ENCODE measurements around the gene ATG2A.

The ATG2A gene

DNA sequence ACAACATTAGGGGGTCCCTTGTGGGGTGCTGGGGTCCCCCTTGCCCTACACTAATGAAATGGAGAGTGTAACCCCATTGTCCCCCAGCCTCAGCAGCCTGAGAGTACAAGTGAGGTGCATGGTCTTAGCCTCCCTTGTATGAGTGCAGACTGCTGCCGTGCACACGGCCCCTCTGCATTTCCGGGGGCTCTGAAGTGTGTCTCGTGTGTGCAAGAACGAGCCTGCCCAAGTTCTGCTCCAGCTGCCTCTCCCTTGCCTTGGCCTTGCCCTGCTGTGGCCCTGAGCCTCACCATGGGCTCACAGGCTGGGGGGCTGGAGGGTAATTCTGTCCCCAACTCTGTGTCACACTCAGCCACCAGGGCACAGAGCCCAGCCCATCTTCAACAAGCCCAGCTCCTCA is 33.4 kb downstream of the ATG2A start:
- H3K4me3 ChIP-seq (ENCODE audit: low read length): no peak overlapping the region
- no peaks in the 10 kb centered on the region for H3K27me3 ChIP-seq (ENCODE audit: insufficient read depth, low read length)
- no peak overlapping the region for H3K9ac ChIP-seq (ENCODE audit: low read depth, low read length)
- H3K9me3 ChIP-seq (ENCODE audit: insufficient read depth, low read depth, low read length): no peaks in the 10 kb centered on the region
- no peaks in the 10 kb centered on the region for H3K36me3 ChIP-seq (ENCODE audit: insufficient read depth, low read length)
- peaks cover 11% of the 10 kb centered on the region for H3K4me1 ChIP-seq (ENCODE audit: insufficient read depth, low read length)
- 93% methylated on average over 5 of the region's 5 CpGs for WGBS
- no peak overlapping the region for H3K27ac ChIP-seq (ENCODE audit: low read depth, low read length)

DNA sequence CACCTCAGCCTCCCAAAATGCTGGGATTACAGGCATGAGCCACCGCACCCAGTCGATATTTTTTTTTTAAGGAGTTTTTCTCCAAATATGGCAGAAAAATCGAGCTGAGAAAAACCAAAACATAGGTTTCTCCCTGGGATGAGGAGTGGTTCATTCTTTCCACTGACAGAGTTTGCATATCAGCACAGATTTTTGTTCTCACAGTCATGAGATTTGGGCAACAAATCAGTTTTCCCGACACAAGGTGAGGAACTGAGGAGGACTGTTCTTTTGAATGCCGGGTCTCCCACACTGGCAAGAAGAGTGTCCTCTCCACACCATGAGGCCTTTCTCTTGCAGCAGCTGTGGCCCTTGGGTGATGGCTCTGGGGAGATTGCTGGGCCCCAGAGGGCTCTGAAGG is 34.8 kb downstream of the ATG2A start:
- no peak overlapping the region for H3K27ac ChIP-seq (ENCODE audit: low read depth, low read length)
- WGBS: 93% methylated on average over 5 of the region's 5 CpGs
- H3K4me1 ChIP-seq (ENCODE audit: insufficient read depth, low read length): peaks cover 8% of the 10 kb centered on the region
- H3K4me3 ChIP-seq (ENCODE audit: low read length): no peak overlapping the region
- H3K36me3 ChIP-seq (ENCODE audit: insufficient read depth, low read length): no peaks in the 10 kb centered on the region
- H3K9me3 ChIP-seq (ENCODE audit: insufficient read depth, low read depth, low read length): no peaks in the 10 kb centered on the region
- H3K9ac ChIP-seq (ENCODE audit: low read depth, low read length): no peak overlapping the region
- H3K27me3 ChIP-seq (ENCODE audit: insufficient read depth, low read length): 0 out of 2 replicates have a peak, but pooled peaks cover 6% of the 10 kb centered on the region

DNA sequence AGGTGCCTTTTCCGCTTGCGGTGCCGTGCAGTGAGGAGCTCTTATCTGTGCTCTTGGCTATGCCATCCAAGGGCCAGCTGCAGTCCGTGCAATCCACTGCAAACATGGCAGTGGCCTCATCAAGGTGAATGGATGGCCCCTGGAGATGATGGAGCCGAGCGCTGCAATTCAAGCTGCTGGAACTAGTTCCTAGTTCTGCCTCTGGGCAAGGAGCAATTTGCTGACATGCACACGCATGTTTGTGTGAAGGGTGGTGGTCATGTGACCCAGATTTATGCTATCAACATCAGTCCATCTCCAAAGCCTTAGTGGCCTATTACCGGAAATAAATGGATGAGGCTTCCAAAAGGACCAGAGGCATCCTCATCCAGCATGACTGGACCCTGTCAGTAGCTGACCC is 35.5 kb downstream of the ATG2A start:
- no peak overlapping the region for H3K4me3 ChIP-seq (ENCODE audit: low read length)
- H3K9ac ChIP-seq (ENCODE audit: low read depth, low read length): no peak overlapping the region
- no peaks in the 10 kb centered on the region for H3K9me3 ChIP-seq (ENCODE audit: insufficient read depth, low read depth, low read length)
- H3K36me3 ChIP-seq (ENCODE audit: insufficient read depth, low read length): no peaks in the 10 kb centered on the region
- H3K4me1 ChIP-seq (ENCODE audit: insufficient read depth, low read length): peaks cover 15% of the 10 kb centered on the region
- H3K27ac ChIP-seq (ENCODE audit: low read depth, low read length): no peak overlapping the region
- 94% methylated on average over 8 of the region's 8 CpGs for WGBS
- H3K27me3 ChIP-seq (ENCODE audit: insufficient read depth, low read length): 0 out of 2 replicates have a peak, but pooled peaks cover 6% of the 10 kb centered on the region

DNA sequence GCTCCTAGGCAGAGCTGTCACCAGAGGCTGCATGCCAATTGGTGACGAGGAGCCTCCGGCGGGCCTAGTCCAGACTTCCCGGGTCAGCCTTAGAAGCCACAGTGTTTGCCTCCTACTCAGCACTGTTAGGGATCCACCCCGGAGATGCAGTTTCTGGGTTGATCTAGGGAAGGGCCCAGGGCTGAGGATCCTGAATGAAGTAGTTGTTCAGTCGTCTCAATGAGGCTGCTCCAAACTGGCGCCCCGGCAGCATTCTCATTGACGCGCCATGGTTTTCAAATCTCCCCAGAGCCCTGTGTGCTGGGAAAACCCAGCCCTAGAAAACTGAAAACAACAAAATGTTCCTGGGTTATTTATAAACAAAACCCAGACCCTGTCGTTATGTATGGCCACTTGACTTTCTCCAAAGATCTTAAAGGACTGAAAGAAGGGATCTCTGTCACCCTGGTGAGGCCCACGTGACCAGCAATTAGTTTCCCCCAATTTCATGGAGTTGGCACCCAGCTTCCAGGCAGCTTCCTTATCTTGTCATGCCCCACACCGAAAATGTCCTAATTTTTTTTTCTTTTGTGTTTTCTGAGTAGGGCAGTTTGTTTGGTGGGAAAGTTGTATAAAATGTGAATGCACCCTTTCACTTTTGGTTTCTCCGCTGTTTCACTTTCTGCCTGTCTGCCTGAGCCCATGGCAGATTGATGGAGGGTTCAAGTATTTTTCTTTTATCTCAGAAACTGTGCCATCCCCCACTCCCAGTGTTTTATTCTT is 36.6 kb downstream of the ATG2A start:
- Histone ChIP-seq H3K4me1 (ENCODE audit: insufficient read depth, low read length) (peaks cover 16% of the 10 kb centered on the region), H3K9ac (ENCODE audit: low read depth, low read length) (no peak overlapping the region), H3K27ac (ENCODE audit: low read depth, low read length) (no peak overlapping the region)

DNA sequence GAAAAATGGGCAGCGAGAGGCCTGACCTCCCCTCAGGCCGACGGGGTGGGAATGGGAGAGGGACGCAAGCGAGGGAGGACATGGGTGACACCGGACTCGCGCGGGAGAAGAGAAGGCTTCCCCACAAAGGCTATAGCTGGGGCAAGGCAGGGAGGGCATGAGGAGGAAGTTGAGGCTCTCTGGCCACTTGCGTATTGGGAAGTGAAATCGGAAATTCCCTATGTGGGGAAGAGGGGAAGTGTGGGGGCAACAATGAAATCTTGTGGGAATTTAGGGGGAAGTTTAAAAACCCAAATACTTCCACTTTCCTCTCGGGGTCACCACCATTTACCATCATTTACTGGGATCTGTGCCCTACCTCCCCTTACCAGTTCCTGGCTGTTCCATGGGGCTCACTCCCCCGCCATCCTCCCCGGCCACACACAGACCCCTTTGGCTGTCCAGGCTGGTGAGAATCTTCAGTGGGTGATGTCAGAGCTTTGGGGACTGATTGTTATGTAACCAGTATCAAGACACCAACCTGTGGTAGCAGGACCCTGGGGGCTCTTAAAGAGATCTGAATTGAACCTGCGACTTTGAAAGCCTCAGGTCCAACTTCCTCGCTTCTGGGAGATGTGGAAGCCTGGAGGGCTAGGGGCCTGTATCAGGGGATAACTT is 37.6 kb downstream of the ATG2A start:
- Histone ChIP-seq H3K27me3 (ENCODE audit: insufficient read depth, low read length) (0 out of 2 replicates have a peak, but pooled peaks cover 6% of the 10 kb centered on the region), H3K4me3 (ENCODE audit: low read length) (peak overlapping the region; percentile 97), H3K9ac (ENCODE audit: low read depth, low read length) (peak overlapping the region; percentile 94), H3K27ac (ENCODE audit: low read depth, low read length) (peak overlapping the region; percentile 79), H3K36me3 (ENCODE audit: insufficient read depth, low read length) (0 out of 2 replicates have a peak, but pooled peaks cover 5% of the 10 kb centered on the region), H3K9me3 (ENCODE audit: insufficient read depth, low read depth, low read length) (no peaks in the 10 kb centered on the region), H3K4me1 (ENCODE audit: insufficient read depth, low read length) (peaks cover 16% of the 10 kb centered on the region)
- WGBS: 25% methylated on average over 15 of the region's 16 CpGs

More for the DNA sequence above, 36.6 kb downstream of the ATG2A start:
- Histone ChIP-seq H3K36me3 (ENCODE audit: insufficient read depth, low read length) (no peaks in the 10 kb centered on the region), H3K27me3 (ENCODE audit: insufficient read depth, low read length) (0 out of 2 replicates have a peak, but pooled peaks cover 6% of the 10 kb centered on the region), H3K4me3 (ENCODE audit: low read length) (no peak overlapping the region), H3K9me3 (ENCODE audit: insufficient read depth, low read depth, low read length) (no peaks in the 10 kb centered on the region)
- WGBS: 88% methylated on average over 14 of the region's 14 CpGs

DNA sequence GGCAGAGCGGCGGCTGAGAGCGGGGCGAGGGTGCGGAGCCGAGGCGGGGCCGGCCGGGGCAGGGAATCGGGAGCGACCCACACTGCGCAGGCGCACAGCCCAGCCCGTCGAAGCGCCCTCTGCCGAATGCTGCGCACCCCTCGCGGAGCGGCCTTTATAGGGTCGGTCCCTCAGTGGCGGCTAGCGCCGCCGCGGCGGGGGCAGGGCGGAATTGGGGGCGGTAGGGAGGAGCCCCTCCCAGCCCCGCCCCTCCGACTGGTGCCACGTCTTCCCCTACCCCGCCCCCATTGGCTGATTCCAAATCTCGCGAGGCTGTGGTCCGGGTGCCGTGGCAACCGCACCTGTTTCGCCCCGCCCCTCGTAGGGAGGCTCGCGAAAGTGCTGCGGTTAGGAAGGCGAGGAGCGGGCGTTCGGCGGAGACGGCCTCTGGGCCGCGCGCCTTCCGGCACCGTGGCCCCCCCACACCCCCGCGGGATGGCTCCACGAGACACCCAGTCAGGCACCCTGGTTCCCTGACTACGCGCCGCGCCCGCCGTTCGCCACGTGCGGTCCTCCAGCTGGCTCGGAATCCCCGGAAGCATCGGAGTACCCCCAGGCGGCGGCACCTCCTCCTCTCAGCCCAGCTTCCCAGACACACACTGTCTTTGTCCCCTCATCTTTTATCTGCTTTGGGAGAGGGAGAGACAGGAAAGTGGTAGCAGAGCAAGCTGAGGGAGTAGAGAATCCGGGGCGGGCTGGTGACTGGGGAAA is 38.3 kb downstream of the ATG2A start, which contains the start of gene EHD1:
EHD1 (minus strand) TSS at position 128 of the 750 bp plus-strand sequence. CDS start 157 bp downstream, outside the sequence.
- WGBS: under 1% methylated on average over 75 of the region's 75 CpGs
- peaks cover 16% of the 10 kb centered on the region for H3K4me1 ChIP-seq (ENCODE audit: insufficient read depth, low read length)

DNA sequence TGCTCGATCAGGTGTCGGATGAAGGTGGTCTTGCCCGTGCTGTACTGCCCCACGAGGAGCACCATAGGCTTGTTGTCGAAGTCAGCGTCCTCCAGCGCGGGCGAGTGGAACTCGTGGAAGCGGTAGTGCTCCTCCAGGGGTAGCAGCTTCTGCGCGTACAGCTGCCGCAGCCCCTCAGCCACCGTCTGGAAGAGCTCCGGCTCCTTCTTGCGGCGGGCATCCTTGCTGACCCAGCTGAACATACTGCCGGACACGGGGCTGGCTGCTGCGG is 38.9 kb downstream of the ATG2A start:
- Histone ChIP-seq H3K36me3 (ENCODE audit: insufficient read depth, low read length) (peaks cover 12% of the 10 kb centered on the region; the same call in 1 of the 2 replicates), H3K4me3 (ENCODE audit: low read length) (peak overlapping the region; percentile 98), H3K27ac (ENCODE audit: low read depth, low read length) (no peak overlapping the region), H3K9ac (ENCODE audit: low read depth, low read length) (peak overlapping the region; percentile 74), H3K27me3 (ENCODE audit: insufficient read depth, low read length) (0 out of 2 replicates have a peak, but pooled peaks cover 6% of the 10 kb centered on the region), H3K4me1 (ENCODE audit: insufficient read depth, low read length) (peaks cover 16% of the 10 kb centered on the region), H3K9me3 (ENCODE audit: insufficient read depth, low read depth, low read length) (no peaks in the 10 kb centered on the region)
- WGBS: under 1% methylated on average over 21 of the region's 21 CpGs

More for the DNA sequence above, 38.3 kb downstream of the ATG2A start, which contains the start of gene EHD1:
- Histone ChIP-seq H3K4me3 (ENCODE audit: low read length) (peak within 1 kb of the TSS; percentile 98), H3K36me3 (ENCODE audit: insufficient read depth, low read length) (0 out of 2 replicates have a peak, but pooled peaks cover 8% of the 10 kb centered on the region), H3K27me3 (ENCODE audit: insufficient read depth, low read length) (0 out of 2 replicates have a peak, but pooled peaks cover 6% of the 10 kb centered on the region), H3K27ac (ENCODE audit: low read depth, low read length) (peak within 1 kb of the TSS; percentile 79), H3K9me3 (ENCODE audit: insufficient read depth, low read depth, low read length) (no peaks in the 10 kb centered on the region), H3K9ac (ENCODE audit: low read depth, low read length) (peak within 1 kb of the TSS; percentile 94)

DNA sequence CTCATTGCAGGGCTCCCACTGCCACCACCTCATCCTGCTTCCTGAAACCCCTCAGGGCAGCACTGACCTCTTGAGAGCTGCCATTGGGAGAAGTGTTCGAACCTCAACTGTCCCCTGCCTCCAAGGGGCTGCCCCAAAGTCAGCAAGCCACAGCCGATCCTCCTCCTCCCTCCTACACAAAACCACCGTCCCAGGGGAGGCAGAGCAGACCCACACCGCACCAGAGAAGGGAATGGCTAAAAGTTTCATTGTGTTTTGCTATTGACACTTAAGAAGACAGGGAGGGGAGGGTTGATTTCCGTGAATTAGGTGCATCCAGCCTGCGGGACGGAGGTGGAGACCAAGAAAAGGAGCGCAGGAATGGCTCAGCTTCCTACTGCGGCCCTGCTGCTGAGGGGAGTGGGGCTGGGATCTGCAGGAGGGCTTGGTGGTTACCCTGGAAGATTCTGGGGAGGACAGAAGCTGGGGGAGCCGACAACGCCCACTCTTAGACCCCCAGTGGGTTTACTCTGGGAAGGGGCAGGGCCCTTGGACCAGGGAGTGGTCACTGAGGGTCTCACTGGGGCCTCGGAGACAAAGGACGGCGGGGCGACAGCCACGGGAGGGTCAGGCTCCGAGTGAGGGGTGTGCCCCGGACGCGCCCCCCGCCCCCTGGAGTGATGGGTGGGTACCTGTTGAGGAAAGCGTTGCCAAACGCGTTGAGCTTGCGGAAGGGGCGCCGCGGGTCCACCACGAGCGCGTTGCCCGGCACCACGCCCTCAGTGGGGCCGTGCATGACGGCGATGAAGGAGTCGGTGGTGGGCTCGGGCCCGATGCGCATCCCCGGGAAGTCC is 39.4 kb downstream of the ATG2A start:
- Histone ChIP-seq H3K4me1 (ENCODE audit: insufficient read depth, low read length) (peaks cover 16% of the 10 kb centered on the region), H3K9ac (ENCODE audit: low read depth, low read length) (peak overlapping the region; percentile 74), H3K27ac (ENCODE audit: low read depth, low read length) (no peak overlapping the region), H3K9me3 (ENCODE audit: insufficient read depth, low read depth, low read length) (no peaks in the 10 kb centered on the region), H3K4me3 (ENCODE audit: low read length) (peak overlapping the region; percentile 98), H3K36me3 (ENCODE audit: insufficient read depth, low read length) (peaks cover 17% of the 10 kb centered on the region; the same call in 1 of the 2 replicates), H3K27me3 (ENCODE audit: insufficient read depth, low read length) (0 out of 2 replicates have a peak, but pooled peaks cover 6% of the 10 kb centered on the region)
- 4% methylated on average over 41 of the region's 41 CpGs for WGBS

DNA sequence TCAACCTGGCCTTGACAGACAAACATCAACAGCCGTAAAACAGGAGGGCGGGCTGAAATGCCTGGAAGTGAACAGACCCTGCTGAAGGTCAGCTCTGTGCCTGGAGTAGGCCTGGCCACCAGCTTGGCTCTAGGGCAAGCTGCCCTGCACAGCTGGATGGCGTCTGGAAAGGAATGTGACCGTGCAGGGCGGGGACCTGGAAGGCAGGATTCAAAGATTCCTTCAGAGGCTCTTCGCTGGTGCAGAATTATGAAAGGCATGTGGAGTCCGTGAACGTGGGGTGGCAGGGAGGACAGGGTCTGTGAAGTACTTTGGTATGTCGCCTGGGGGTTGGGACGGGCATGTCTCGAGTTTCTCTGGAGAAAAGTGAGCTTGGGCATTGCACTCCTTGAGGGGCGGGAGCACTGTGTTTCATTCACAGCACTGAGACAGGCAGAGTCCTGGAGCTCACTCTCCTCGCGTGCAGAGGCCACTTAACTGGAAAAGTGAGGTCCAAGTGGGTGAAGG is 40.1 kb downstream of the ATG2A start:
- no peaks in the 10 kb centered on the region for H3K9me3 ChIP-seq (ENCODE audit: insufficient read depth, low read depth, low read length)
- peak overlapping the region; percentile 74; the same call in 1 of the 2 replicates for H3K9ac ChIP-seq (ENCODE audit: low read depth, low read length)
- H3K27ac ChIP-seq (ENCODE audit: low read depth, low read length): no peak overlapping the region
- 0 out of 2 replicates have a peak, but pooled peaks cover 6% of the 10 kb centered on the region for H3K27me3 ChIP-seq (ENCODE audit: insufficient read depth, low read length)
- H3K4me1 ChIP-seq (ENCODE audit: insufficient read depth, low read length): peaks cover 16% of the 10 kb centered on the region
- H3K36me3 ChIP-seq (ENCODE audit: insufficient read depth, low read length): peaks cover 19% of the 10 kb centered on the region; the same call in 1 of the 2 replicates
- 53% methylated on average over 14 of the region's 14 CpGs for WGBS
- peak overlapping the region; percentile 98 for H3K4me3 ChIP-seq (ENCODE audit: low read length)

DNA sequence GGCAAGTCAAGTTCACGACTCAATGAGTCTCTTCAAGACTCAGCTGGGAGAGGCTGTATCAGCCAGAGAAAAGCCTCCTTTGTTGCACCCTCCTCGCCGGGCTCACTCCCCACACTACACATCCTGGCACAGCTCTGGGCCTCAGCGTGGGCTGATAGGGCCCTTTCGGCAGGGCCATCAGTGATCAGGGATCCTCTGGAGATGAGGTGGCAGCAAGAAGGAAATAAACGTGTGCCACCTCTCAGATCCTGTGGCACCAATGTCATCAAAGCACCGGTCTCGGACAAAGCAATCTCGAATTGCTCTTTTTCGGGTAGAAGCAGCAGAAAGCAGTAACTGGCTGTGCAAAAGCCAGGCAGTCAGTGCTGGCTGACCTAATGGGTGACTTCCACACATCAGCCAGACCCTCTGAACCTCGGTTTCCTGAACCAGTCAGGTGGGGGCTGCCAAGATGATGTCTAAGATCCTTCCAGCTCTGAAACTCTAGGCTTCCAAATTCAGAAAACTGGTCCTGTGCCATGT is 40.7 kb downstream of the ATG2A start:
- H3K9ac ChIP-seq (ENCODE audit: low read depth, low read length): no peak overlapping the region

More for the DNA sequence above, 40.7 kb downstream of the ATG2A start:
- Histone ChIP-seq H3K27ac (ENCODE audit: low read depth, low read length) (no peak overlapping the region), H3K27me3 (ENCODE audit: insufficient read depth, low read length) (0 out of 2 replicates have a peak, but pooled peaks cover 6% of the 10 kb centered on the region), H3K36me3 (ENCODE audit: insufficient read depth, low read length) (peaks cover 25% of the 10 kb centered on the region; the same call in 1 of the 2 replicates), H3K9me3 (ENCODE audit: insufficient read depth, low read depth, low read length) (no peaks in the 10 kb centered on the region), H3K4me1 (ENCODE audit: insufficient read depth, low read length) (peaks cover 22% of the 10 kb centered on the region), H3K4me3 (ENCODE audit: low read length) (peak overlapping the region; percentile 98; the same call in 1 of the 2 replicates)
- 90% methylated on average over 11 of the region's 11 CpGs for WGBS
